HepG2 (cell line): ENCODE data around the gene RPH3AL. TPM values are rescaled to one million over a fixed set of nuclear protein-coding genes. Genes with fewer than 3 reads are reported as not detected.

Source experiments
- HDAC2 ChIP-seq: sonication (generic); formaldehyde crosslinking; IDR thresholded peaks from 2 replicates; pipeline ENCODE4 v1.4.0; 2020; ENCODE audit warnings: missing genetic modification reagents
- KLF16 ChIP-seq, 2 experiments: sonication (generic) in 1 of 2; formaldehyde crosslinking in 1 of 2; IDR thresholded peaks; 2 replicates each; pipeline versions ENCODE4 v1.6.1 to v1.8.0; 2016 to 2023; ENCODE audit warnings: missing genetic modification reagents in 2 of 2, missing compliant biosample characterization in 1 of 2
- MAF1 ChIP-seq: sonication (generic); formaldehyde crosslinking; IDR thresholded peaks from 2 replicates; pipeline ENCODE4 v1.5.0; 2020; ENCODE audit warnings: missing genetic modification reagents, borderline replicate concordance
- MTF2 ChIP-seq: sonication (generic); formaldehyde crosslinking; IDR thresholded peaks from 2 replicates; pipeline ENCODE4 v1.5.0; 2020; ENCODE audit warnings: missing genetic modification reagents, borderline replicate concordance
- SALL1 ChIP-seq: sonication (generic); formaldehyde crosslinking; IDR thresholded peaks from 2 replicates; pipeline ENCODE4 v1.8.0; 2022; ENCODE audit warnings: mild to moderate bottlenecking, missing genetic modification reagents
- SP5 ChIP-seq: IDR thresholded peaks from 2 replicates; pipeline ENCODE4 v1.6.1; 2016; ENCODE audit warnings: low read depth, borderline replicate concordance
- ZNF280B ChIP-seq: sonication (generic); formaldehyde crosslinking; IDR thresholded peaks from 2 replicates; pipeline ENCODE4 v1.5.0; 2020; ENCODE audit warnings: missing genetic modification reagents, mild to moderate bottlenecking, borderline replicate concordance
- ZNF441 ChIP-seq: sonication (generic); formaldehyde crosslinking; IDR thresholded peaks from 2 replicates; pipeline ENCODE4 v1.7.0; 2021; ENCODE audit warnings: missing genetic modification reagents, borderline replicate concordance
- ZNF572 ChIP-seq: sonication (generic); formaldehyde crosslinking; IDR thresholded peaks from 2 replicates; pipeline ENCODE4 v1.5.1; 2020; ENCODE audit warnings: mild to moderate bottlenecking, missing genetic modification reagents
- ZNF619 ChIP-seq: sonication (generic); formaldehyde crosslinking; IDR thresholded peaks from 2 replicates; pipeline ENCODE4 v1.4.0; 2020; ENCODE audit warnings: mild to moderate bottlenecking, missing genetic modification reagents
- ZNF749 ChIP-seq: sonication (generic); formaldehyde crosslinking; IDR thresholded peaks from 2 replicates; pipeline ENCODE4 v1.8.0; 2022; ENCODE audit warnings: mild to moderate bottlenecking, missing genetic modification reagents, moderate library complexity, borderline replicate concordance
- polyA plus RNA-seq, 8 experiments: library from polyadenylated mRNA; depleted of rRNA in 3 of 8; stranded (reverse) in 7 of 8; unstranded in 1 of 8; fragments of >200 nt; fragmentation: Illumina TruSeq in 4 of 8; extraction: Trizol in 4 of 8; gene quantifications; 2 replicates each; pipeline versions ENCODE4 v1.2.1 to v1.2.3, GENCODE V29; 2011 to 2016; ENCODE audit warnings: low read depth in 4 of 8, missing spikeins in 1 of 8, mixed read lengths in 1 of 8; ENCODE audit not compliant: insufficient read depth in 1 of 8
- total RNA-seq, 5 experiments: library from RNA; depleted of rRNA; stranded (reverse); fragments of >200 nt; fragmentation: Illumina TruSeq; extraction: Trizol; gene quantifications; 2 replicates each; pipeline ENCODE4 v1.2.3, GENCODE V29; 2016; ENCODE audit warnings: low read depth in 1 of 5
- TF ChIP-seq, protein P1 (sequence below): sonication (generic); formaldehyde crosslinking; IDR thresholded peaks from 2 replicates; pipeline ENCODE4 v1.5.1; 2020; ENCODE audit warnings: mild to moderate bottlenecking, missing genetic modification reagents, moderate library complexity
- TF ChIP-seq, protein P2 (sequence below): sonication (generic); formaldehyde crosslinking; IDR thresholded peaks from 2 replicates; pipeline ENCODE4 v1.4.0; 2020; ENCODE audit warnings: missing genetic modification reagents, mild to moderate bottlenecking, borderline replicate concordance
- TF ChIP-seq, protein P3 (sequence below): sonication (generic); formaldehyde crosslinking; IDR thresholded peaks from 2 replicates; pipeline ENCODE4 v1.4.0; 2020; ENCODE audit warnings: missing genetic modification reagents
- TF ChIP-seq, protein P4 (sequence below): sonication (generic); formaldehyde crosslinking; IDR thresholded peaks from 2 replicates; pipeline ENCODE4 v1.4.0; 2020; ENCODE audit warnings: mild to moderate bottlenecking, missing genetic modification reagents

The RPH3AL gene
- total and polyA plus RNA-seq, 2 of the 13 experiments (the other 11 are each of a cell fraction or from before 2014, with no cell fraction given) = 7.8 to 16.4 TPM

GRCh38 chr17:193841-194806 lies 158.5 kb downstream of the RPH3AL start (continued):
- 0 out of 2 replicates have a peak, but pooled peaks have one; percentile 26 for TF ChIP-seq SP5 (CRISPR knock-in tag)
- TF ChIP-seq ZNF280B (CRISPR knock-in tag) = no peak
- no peak for TF ChIP-seq KLF16 (CRISPR knock-in tag; IDR thresholded peaks at IDR 0.05)
- TF ChIP-seq HDAC2 (CRISPR knock-in tag) = peak; percentile 54; the same call in 1 of the 2 replicates
- TF ChIP-seq MTF2 (CRISPR knock-in tag) = peak; percentile 59; the same call in 1 of the 2 replicates
- peak; percentile 49 for TF ChIP-seq SALL1 (CRISPR knock-in tag)
- TF ChIP-seq MAF1 = no peak
- TF ChIP-seq, protein P1, sequence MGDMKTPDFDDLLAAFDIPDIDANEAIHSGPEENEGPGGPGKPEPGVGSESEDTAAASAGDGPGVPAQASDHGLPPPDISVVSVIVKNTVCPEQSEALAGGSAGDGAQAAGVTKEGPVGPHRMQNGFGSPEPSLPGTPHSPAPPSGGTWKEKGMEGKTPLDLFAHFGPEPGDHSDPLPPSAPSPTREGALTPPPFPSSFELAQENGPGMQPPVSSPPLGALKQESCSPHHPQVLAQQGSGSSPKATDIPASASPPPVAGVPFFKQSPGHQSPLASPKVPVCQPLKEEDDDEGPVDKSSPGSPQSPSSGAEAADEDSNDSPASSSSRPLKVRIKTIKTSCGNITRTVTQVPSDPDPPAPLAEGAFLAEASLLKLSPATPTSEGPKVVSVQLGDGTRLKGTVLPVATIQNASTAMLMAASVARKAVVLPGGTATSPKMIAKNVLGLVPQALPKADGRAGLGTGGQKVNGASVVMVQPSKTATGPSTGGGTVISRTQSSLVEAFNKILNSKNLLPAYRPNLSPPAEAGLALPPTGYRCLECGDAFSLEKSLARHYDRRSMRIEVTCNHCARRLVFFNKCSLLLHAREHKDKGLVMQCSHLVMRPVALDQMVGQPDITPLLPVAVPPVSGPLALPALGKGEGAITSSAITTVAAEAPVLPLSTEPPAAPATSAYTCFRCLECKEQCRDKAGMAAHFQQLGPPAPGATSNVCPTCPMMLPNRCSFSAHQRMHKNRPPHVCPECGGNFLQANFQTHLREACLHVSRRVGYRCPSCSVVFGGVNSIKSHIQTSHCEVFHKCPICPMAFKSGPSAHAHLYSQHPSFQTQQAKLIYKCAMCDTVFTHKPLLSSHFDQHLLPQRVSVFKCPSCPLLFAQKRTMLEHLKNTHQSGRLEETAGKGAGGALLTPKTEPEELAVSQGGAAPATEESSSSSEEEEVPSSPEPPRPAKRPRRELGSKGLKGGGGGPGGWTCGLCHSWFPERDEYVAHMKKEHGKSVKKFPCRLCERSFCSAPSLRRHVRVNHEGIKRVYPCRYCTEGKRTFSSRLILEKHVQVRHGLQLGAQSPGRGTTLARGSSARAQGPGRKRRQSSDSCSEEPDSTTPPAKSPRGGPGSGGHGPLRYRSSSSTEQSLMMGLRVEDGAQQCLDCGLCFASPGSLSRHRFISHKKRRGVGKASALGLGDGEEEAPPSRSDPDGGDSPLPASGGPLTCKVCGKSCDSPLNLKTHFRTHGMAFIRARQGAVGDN (CRISPR knock-in tag) = peak; percentile 90
- no peak for TF ChIP-seq ZNF749 (CRISPR knock-in tag)
- TF ChIP-seq, protein P2, sequence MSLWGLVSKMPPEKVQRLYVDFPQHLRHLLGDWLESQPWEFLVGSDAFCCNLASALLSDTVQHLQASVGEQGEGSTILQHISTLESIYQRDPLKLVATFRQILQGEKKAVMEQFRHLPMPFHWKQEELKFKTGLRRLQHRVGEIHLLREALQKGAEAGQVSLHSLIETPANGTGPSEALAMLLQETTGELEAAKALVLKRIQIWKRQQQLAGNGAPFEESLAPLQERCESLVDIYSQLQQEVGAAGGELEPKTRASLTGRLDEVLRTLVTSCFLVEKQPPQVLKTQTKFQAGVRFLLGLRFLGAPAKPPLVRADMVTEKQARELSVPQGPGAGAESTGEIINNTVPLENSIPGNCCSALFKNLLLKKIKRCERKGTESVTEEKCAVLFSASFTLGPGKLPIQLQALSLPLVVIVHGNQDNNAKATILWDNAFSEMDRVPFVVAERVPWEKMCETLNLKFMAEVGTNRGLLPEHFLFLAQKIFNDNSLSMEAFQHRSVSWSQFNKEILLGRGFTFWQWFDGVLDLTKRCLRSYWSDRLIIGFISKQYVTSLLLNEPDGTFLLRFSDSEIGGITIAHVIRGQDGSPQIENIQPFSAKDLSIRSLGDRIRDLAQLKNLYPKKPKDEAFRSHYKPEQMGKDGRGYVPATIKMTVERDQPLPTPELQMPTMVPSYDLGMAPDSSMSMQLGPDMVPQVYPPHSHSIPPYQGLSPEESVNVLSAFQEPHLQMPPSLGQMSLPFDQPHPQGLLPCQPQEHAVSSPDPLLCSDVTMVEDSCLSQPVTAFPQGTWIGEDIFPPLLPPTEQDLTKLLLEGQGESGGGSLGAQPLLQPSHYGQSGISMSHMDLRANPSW (CRISPR knock-in tag) = no peak
- TF ChIP-seq ZNF619 (CRISPR knock-in tag) = no peak
- TF ChIP-seq, protein P3, sequence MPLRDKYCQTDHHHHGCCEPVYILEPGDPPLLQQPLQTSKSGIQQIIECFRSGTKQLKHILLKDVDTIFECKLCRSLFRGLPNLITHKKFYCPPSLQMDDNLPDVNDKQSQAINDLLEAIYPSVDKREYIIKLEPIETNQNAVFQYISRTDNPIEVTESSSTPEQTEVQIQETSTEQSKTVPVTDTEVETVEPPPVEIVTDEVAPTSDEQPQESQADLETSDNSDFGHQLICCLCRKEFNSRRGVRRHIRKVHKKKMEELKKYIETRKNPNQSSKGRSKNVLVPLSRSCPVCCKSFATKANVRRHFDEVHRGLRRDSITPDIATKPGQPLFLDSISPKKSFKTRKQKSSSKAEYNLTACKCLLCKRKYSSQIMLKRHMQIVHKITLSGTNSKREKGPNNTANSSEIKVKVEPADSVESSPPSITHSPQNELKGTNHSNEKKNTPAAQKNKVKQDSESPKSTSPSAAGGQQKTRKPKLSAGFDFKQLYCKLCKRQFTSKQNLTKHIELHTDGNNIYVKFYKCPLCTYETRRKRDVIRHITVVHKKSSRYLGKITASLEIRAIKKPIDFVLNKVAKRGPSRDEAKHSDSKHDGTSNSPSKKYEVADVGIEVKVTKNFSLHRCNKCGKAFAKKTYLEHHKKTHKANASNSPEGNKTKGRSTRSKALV = no peak
- TF ChIP-seq, protein P4, sequence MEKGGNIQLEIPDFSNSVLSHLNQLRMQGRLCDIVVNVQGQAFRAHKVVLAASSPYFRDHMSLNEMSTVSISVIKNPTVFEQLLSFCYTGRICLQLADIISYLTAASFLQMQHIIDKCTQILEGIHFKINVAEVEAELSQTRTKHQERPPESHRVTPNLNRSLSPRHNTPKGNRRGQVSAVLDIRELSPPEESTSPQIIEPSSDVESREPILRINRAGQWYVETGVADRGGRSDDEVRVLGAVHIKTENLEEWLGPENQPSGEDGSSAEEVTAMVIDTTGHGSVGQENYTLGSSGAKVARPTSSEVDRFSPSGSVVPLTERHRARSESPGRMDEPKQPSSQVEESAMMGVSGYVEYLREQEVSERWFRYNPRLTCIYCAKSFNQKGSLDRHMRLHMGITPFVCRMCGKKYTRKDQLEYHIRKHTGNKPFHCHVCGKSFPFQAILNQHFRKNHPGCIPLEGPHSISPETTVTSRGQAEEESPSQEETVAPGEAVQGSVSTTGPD = no peak
- TF ChIP-seq ZNF572 (CRISPR knock-in tag) = 0 out of 2 replicates have a peak, but pooled peaks have one; percentile 44
- 0 out of 2 replicates have a peak, but pooled peaks have one; percentile 15 for TF ChIP-seq ZNF441
